Measurements from ENCODE around the gene SLC4A8. TPM values are rescaled to one million over a fixed set of nuclear protein-coding genes. Genes with fewer than 3 reads are reported as not detected.
"Not testable (repeated sequence)": the region's sequence is repeated elsewhere in the genome, so short reads cannot be mapped to it uniquely, and the experiment has no call there.

Gene SLC4A8
- total RNA-seq, 1 donor from 2014 or later: 0.14 TPM

DNA sequence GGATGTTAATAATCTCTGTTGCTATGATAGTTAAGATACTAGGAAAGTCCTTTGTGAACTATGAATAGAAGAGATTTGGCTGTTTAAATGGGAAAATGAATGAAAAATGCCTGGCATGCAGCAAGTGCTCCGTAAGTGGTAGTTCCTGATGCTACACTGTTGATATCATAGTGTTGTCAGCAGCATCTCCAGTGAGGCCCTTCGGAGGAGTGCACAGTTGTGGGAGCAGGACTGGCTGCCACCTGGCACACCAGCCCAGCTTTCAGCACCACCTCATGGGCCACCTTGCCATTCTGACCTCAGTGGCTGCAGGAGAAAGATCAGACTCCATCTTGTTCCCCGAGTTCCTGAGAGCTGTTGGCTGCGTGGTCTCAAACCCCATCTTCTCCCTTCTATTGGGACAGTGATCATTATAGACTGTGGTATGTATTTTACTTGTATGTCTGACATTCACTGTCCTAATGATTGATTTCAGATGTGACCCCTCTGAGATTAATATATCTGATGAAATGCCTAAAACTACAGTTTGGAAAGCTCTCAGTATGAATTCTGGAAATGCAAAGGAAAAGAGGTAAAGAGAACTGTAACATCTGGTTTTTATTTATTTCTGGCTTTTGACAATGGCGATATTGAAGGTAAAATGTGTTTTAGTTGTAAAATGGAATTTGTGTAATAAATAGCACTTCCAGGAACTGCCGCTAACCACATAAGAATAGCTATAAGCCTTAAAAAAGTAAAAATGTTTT, 80.9 kb downstream of the SLC4A8 start:
- DNase-seq: no peak
- intact Hi-C loops (cut with micrococcal nuclease): no loop called here
- Histone ChIP-seq H3K4me3 (no peak overlapping the region), H3K27me3 (ENCODE audit: low read depth) (peaks cover 8% of the 10 kb centered on the region), H3K36me3 (no peaks in the 10 kb centered on the region), H3K27ac (replicated peaks) (no peak overlapping the region), H3K9me3 (replicated peaks) (no peaks in the 10 kb centered on the region), H3K4me1 (no peaks in the 10 kb centered on the region)
- TF ChIP-seq, protein P1, sequence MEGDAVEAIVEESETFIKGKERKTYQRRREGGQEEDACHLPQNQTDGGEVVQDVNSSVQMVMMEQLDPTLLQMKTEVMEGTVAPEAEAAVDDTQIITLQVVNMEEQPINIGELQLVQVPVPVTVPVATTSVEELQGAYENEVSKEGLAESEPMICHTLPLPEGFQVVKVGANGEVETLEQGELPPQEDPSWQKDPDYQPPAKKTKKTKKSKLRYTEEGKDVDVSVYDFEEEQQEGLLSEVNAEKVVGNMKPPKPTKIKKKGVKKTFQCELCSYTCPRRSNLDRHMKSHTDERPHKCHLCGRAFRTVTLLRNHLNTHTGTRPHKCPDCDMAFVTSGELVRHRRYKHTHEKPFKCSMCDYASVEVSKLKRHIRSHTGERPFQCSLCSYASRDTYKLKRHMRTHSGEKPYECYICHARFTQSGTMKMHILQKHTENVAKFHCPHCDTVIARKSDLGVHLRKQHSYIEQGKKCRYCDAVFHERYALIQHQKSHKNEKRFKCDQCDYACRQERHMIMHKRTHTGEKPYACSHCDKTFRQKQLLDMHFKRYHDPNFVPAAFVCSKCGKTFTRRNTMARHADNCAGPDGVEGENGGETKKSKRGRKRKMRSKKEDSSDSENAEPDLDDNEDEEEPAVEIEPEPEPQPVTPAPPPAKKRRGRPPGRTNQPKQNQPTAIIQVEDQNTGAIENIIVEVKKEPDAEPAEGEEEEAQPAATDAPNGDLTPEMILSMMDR (IDR thresholded peaks at IDR 0.05; ENCODE audit: borderline replicate concordance): no peak

DNA sequence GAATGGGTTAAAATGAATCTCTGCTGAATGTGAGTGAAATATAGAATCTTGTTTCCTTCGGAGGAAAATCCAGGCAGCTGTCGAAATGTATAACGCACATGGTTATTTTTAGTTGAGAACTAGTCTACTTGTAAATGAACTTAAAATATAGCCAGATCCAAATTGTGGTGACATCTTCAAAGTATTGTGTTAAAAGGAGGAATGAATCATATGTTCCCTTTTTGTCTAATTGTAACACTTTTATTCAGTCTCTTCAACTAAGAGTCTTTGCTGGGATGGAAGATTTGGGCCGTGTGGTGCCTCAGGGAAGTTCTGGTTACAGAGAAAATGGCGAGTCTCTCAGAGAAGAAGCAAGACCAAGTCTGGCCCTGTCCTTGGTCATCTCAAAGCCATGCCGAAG, 82.5 kb downstream of the SLC4A8 start:
- DNase-seq: no peak
- Histone ChIP-seq H3K4me3 (no peak overlapping the region), H3K9me3 (replicated peaks) (no peaks in the 10 kb centered on the region), H3K27ac (replicated peaks) (no peak overlapping the region), H3K4me1 (no peaks in the 10 kb centered on the region), H3K36me3 (no peaks in the 10 kb centered on the region), H3K27me3 (ENCODE audit: low read depth) (peaks cover 5% of the 10 kb centered on the region)
- TF ChIP-seq, protein P1 (IDR thresholded peaks at IDR 0.05; ENCODE audit: borderline replicate concordance): no peak
- intact Hi-C loops (cut with micrococcal nuclease): no loop called here

DNA sequence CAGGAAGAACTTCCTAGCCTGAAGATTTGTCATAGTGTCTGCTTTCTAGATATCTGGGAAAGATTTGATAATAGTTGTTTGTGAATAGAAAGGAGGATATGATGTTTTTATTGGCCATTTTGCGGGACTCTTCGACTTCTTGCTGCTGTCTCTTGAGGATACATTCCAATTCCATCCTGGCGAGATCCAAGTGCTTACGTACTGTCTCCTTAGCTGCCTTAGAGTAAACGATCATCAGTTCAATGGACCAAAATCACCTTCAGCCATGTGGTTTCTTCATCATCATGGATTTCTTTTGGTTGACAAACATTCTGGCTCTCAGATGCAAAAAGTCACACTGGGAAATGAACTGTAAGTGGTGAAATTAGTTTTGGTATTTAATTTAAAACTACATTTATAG, 83.7 kb downstream of the SLC4A8 start:
- peaks cover 12% of the 10 kb centered on the region for H3K27me3 ChIP-seq (ENCODE audit: low read depth)
- H3K4me3 ChIP-seq: no peak overlapping the region
- TF ChIP-seq, protein P1 (IDR thresholded peaks at IDR 0.05; ENCODE audit: borderline replicate concordance): no peak
- no peaks in the 10 kb centered on the region for H3K36me3 ChIP-seq
- H3K27ac ChIP-seq (replicated peaks): no peak overlapping the region
- no peak for DNase-seq
- H3K9me3 ChIP-seq (replicated peaks): no peaks in the 10 kb centered on the region
- intact Hi-C loops (cut with micrococcal nuclease): no loop called here
- no peaks in the 10 kb centered on the region for H3K4me1 ChIP-seq

DNA sequence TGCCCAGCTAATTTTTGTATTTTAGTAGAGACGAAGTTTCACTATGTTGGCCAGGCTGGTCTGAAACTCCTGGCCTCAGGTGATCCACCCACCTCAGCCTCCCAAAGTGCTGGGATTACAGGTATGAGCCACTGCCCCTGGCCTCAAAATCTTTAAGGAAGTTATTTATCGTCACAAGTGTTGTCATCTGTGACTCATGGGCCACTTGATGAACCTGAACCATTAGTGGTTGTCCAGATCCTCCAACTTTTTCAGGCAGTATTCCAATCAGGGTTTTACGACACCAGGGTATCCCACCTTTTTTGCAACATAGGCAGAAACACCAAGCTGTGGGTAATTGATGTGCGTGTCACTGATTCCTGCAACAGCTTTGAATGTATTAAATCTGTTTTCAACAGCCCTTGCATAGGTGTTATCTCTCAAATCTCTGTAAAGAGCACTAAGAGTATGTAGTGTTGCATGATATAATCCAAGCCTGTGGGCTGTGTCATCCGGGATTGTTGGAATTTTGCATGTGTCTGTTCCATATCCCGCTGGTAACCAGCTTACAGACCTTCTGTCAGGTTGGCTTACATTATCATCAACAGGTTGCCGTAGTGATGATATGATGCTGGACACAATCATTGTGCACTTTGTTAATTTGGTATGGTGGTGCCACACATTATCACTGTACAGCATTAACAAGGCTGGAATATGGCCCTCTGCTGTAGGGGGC, 87.1 kb downstream of the SLC4A8 start:
- H3K36me3 ChIP-seq: no peaks in the 10 kb centered on the region
- DNase-seq: no peak
- no peaks in the 10 kb centered on the region for H3K9me3 ChIP-seq (replicated peaks)
- TF ChIP-seq, protein P1 (IDR thresholded peaks at IDR 0.05; ENCODE audit: borderline replicate concordance): no peak
- no peak overlapping the region for H3K4me3 ChIP-seq
- H3K27ac ChIP-seq (replicated peaks): no peak overlapping the region
- peaks cover 23% of the 10 kb centered on the region for H3K27me3 ChIP-seq (ENCODE audit: low read depth)
- H3K4me1 ChIP-seq: no peaks in the 10 kb centered on the region
- intact Hi-C loops (cut with micrococcal nuclease): no loop called here

DNA sequence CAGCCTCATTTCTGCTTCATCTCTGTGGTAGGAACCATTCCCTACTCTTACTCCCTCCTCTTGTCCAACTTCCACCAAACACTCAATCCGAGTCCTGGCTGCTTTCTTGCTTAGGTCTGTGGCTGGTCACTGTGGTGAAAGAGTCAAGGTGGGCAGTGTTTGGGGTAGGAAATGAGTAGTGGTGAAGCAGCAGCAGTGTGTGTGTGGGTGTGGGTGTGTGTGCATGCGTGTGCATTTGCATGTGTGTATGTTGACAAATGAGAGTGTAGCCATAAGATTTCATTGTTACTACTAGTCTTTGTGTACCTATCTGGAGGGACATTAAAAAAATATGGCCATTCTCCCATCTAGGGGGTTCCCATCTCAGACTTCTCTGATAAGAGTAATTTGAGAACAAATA, 87.8 kb downstream of the SLC4A8 start:
- DNase-seq: no peak
- H3K27ac ChIP-seq (replicated peaks): no peak overlapping the region
- H3K36me3 ChIP-seq: no peaks in the 10 kb centered on the region
- H3K4me3 ChIP-seq: no peak overlapping the region
- H3K9me3 ChIP-seq (replicated peaks): no peaks in the 10 kb centered on the region
- TF ChIP-seq, protein P1 (IDR thresholded peaks at IDR 0.05; ENCODE audit: borderline replicate concordance): no peak
- no peaks in the 10 kb centered on the region for H3K4me1 ChIP-seq
- H3K27me3 ChIP-seq (ENCODE audit: low read depth): peaks cover 23% of the 10 kb centered on the region
- intact Hi-C loops (cut with micrococcal nuclease): no loop called here

DNA sequence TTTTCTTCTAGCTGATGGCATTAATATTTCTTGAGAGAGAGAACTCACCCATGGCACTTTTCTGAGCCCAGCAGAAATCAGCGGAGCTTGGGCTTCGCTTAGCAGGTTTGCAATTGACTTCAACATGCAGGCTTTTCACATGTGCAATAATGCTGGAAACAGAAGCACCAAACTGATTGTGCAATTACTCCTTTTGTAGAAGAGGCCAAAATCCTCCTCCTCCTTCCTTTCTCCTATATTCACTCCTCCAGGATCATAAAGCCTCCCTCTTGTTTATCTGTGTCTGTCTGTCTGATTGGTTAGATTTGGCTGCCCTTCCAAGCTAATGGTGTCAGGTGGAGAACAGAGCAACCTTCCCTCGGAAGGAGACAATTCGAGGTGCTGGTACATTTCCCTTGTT, 90.4 kb downstream of the SLC4A8 start:
- H3K4me1 ChIP-seq; H3K27ac ChIP-seq (replicated peaks); H3K4me3 ChIP-seq; H3K36me3 ChIP-seq; H3K9me3 ChIP-seq (replicated peaks); intact Hi-C loops (cut with micrococcal nuclease); DNase-seq: not testable (repeated sequence)
- H3K27me3 ChIP-seq (ENCODE audit: low read depth): peaks cover 23% of the 10 kb centered on the region

All from left ventricle myocardium inferior (tissue), 1 donor.